CD14-positive monocyte (primary cell): ENCODE measurements around the gene TMIGD1. TPM values are rescaled to one million over a fixed set of nuclear protein-coding genes. Genes with fewer than 3 reads are reported as not detected.

Source experiments
- DNase-seq, 3 donors: peaks; one replicate each; pipeline ENCODE4 v3.0.0-alpha.2; 2011 to 2022
- H2AFZ ChIP-seq: 2 replicates; pipeline ENCODE4 v1.6.0; 2012; ENCODE audit warnings: mild to moderate bottlenecking, low read depth, low read length, inconsistent platforms; ENCODE audit not compliant: insufficient read depth, poor library complexity, severe bottlenecking
- H3K27ac ChIP-seq, 2 donors: 1 replicate in 1 of 2; 2 replicates in 1 of 2; pipeline ENCODE4 v1.5.1; 2012 to 2013; ENCODE audit warnings: low read length in 2 of 2, control low read depth in 1 of 2, inconsistent platforms in 1 of 2, low read depth in 1 of 2, mild to moderate bottlenecking in 1 of 2
- H3K27me3 ChIP-seq, 2 donors: one replicate each; pipeline versions ENCODE4 v1.6.0 to v1.6.1; 2011 to 2013; ENCODE audit warnings: low read length in 2 of 2; ENCODE audit not compliant: control insufficient read depth in 2 of 2, insufficient read depth in 2 of 2
- H3K36me3 ChIP-seq, 2 donors: replicated peaks in 1 of 2; 1 replicate in 1 of 2; 2 replicates in 1 of 2; pipeline versions ENCODE4 v1.5.1 to v1.6.1; 2012 to 2013; ENCODE audit warnings: low read length in 2 of 2, control low read depth in 1 of 2, inconsistent platforms in 1 of 2, mild to moderate bottlenecking in 1 of 2; ENCODE audit not compliant: insufficient read depth in 2 of 2, control insufficient read depth in 1 of 2
- H3K4me1 ChIP-seq, 2 donors: 1 replicate in 1 of 2; 2 replicates in 1 of 2; pipeline versions ENCODE4 v1.5.1 to v1.6.1; 2012 to 2013; ENCODE audit warnings: low read length in 2 of 2, control low read depth in 1 of 2, inconsistent platforms in 1 of 2, mild to moderate bottlenecking in 1 of 2, moderate library complexity in 1 of 2; ENCODE audit not compliant: insufficient read depth in 2 of 2, control insufficient read depth in 1 of 2
- H3K4me2 ChIP-seq: replicated peaks from 2 replicates; pipeline ENCODE3; 2012; ENCODE audit warnings: low read length, moderate library complexity, mild to moderate bottlenecking; ENCODE audit not compliant: poor library complexity, severe bottlenecking; ENCODE audit errors: extremely low read depth
- H3K4me3 ChIP-seq, 3 experiments: fragments of 200-600 bp in 1 of 3; sonication (generic) in 1 of 3; replicated peaks in 1 of 3; 1 replicate in 2 of 3; 2 replicates in 1 of 3; pipeline ENCODE4 v1.5.1; 2011 to 2013; ENCODE audit warnings: low read length in 3 of 3, mild to moderate bottlenecking in 3 of 3, control low read depth in 2 of 3, low read depth in 2 of 3, inconsistent platforms in 1 of 3, moderate library complexity in 1 of 3
- H3K79me2 ChIP-seq: 2 replicates; pipeline ENCODE4 v1.6.0; 2012; ENCODE audit warnings: mild to moderate bottlenecking, control low read depth, inconsistent platforms, low read length, moderate library complexity; ENCODE audit not compliant: insufficient read depth
- H3K9ac ChIP-seq: 2 replicates; pipeline ENCODE4 v1.6.0; 2017; ENCODE audit warnings: low read length, mild to moderate bottlenecking; ENCODE audit not compliant: insufficient read depth, poor library complexity, severe bottlenecking
- H3K9me3 ChIP-seq, 2 donors: replicated peaks in 1 of 2; 1 replicate in 1 of 2; 2 replicates in 1 of 2; pipeline versions ENCODE4 v1.5.1 to v1.6.1; 2012 to 2013; ENCODE audit warnings: low read length in 2 of 2, control low read depth in 1 of 2; ENCODE audit not compliant: control insufficient read depth in 1 of 2, insufficient read depth in 1 of 2
- H4K20me1 ChIP-seq: 2 replicates; pipeline ENCODE4 v1.6.0; 2012; ENCODE audit warnings: mild to moderate bottlenecking, low read length, control low read depth, moderate library complexity; ENCODE audit not compliant: insufficient read depth
- H3K27ac Mint-ChIP-seq, 7 donors: one replicate each; pipeline ENCODE4 v1.8.0; 2020; ENCODE audit warnings: mild to moderate bottlenecking in 7 of 7, mixed read lengths in 7 of 7, moderate library complexity in 6 of 7, inconsistent platforms in 2 of 7
- H3K27me3 Mint-ChIP-seq, 3 donors: one replicate each; pipeline ENCODE4 v1.8.0; 2021 to 2022; ENCODE audit warnings: low read depth in 3 of 3, mild to moderate bottlenecking in 3 of 3, mixed read lengths in 3 of 3, moderate library complexity in 3 of 3, inconsistent platforms in 1 of 3
- H3K36me3 Mint-ChIP-seq, 2 donors: one replicate each; pipeline ENCODE4 v1.8.0; 2020; ENCODE audit warnings: mixed read lengths in 2 of 2, inconsistent platforms in 1 of 2, mild to moderate bottlenecking in 1 of 2
- H3K4me1 Mint-ChIP-seq: one replicate; pipeline ENCODE4 v1.8.0; 2020; ENCODE audit warnings: mild to moderate bottlenecking, mixed read lengths
- H3K4me3 Mint-ChIP-seq, 2 donors: one replicate each; pipeline ENCODE4 v1.8.0; 2020; ENCODE audit warnings: mild to moderate bottlenecking in 2 of 2, mixed read lengths in 2 of 2, moderate library complexity in 1 of 2
- H3K9me3 Mint-ChIP-seq, 7 donors: one replicate each; pipeline ENCODE4 v1.8.0; 2020 to 2022; ENCODE audit warnings: mixed read lengths in 7 of 7, mild to moderate bottlenecking in 6 of 7, moderate library complexity in 6 of 7, inconsistent platforms in 2 of 7
- CTCF ChIP-seq: fragments of 200-600 bp; IDR thresholded peaks from one replicate; pipeline ENCODE4 v1.8.0; 2022; ENCODE audit warnings: antibody characterized with exemption, mild to moderate bottlenecking
- WGBS: methylation state at CpG from one replicate; pipeline ENCODE4 v1.1.5; 2013; ENCODE audit warnings: missing lambda C conversion rate; ENCODE audit not compliant: insufficient coverage; 5-methylcytosine and 5-hydroxymethylcytosine counted together
- intact Hi-C, 2 donors: fragments of 100-400 bp; cut with micrococcal nuclease; formaldehyde crosslinking; loops; one replicate each; pipeline versions ENCODE4 v1.15.0 to v1.15.1; 2023
- polyA plus RNA-seq, 3 donors: library from polyadenylated mRNA; depleted of rRNA in 1 of 3; unstranded in 2 of 3; stranded (reverse) in 1 of 3; fragments of 300-500 nt in 2 of 3; fragments of >200 nt in 1 of 3; fragmentation: Illumina TruSeq in 2 of 3; gene quantifications; 1 replicate in 2 of 3; 2 replicates in 1 of 3; pipeline ENCODE4 v1.2.3, GENCODE V29; 2012 to 2021

Gene TMIGD1
- polyA plus RNA-seq, 3 donors, result not detected

DNA sequence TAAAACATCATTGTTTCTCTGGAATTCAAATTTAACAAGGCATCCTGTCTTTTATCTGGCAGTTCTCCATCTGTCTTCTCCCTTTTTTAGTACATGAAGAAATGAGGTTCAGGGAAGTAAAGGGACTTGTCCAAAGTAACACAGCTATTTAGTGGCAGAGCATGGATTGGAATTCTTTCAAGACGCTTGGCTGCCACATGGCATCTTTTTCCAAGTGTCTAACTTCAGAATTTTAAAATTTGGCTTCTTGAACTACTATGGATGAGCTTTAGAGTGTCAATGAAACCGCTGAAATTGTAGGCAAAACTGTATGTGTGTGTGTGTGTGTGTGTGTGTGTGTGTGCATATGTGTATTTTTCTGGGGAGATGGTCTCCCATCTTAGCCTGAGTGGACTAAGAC, 5.2 kb upstream of the TMIGD1 start:
- WGBS, result 100% methylated on average over 1 of the region's 2 CpGs

GRCh38 chr17:30337393-30337999, 3.6 kb upstream of the TMIGD1 start:
- peak overlapping the region; percentile 42 for H2AFZ ChIP-seq
- no peak for TF ChIP-seq CTCF
- H3K4me3 ChIP-seq, result no peak overlapping the region
- peaks cover 2 to 14% (median 7%) of the 10 kb centered on the region in 7 donors for H3K9me3 Mint-ChIP-seq
- no peak overlapping the region for H3K4me2 ChIP-seq
- peaks cover 39% of the 10 kb centered on the region for H3K4me1 Mint-ChIP-seq
- H3K27me3 ChIP-seq, result no peaks in the 10 kb centered on the region
- intact Hi-C loops, result loop anchor here (5.0 to 10.0 kb wide), 3 partner anchors 40 to 213 kb away; partner anchors contain the start of genes BLMH (in 1 of the 2) and CPD (in 1 of the 2)
- H3K36me3 ChIP-seq, result no peaks in the 10 kb centered on the region
- peaks cover 1 to 3% (median 2%) of the 10 kb centered on the region in 3 donors for H3K27me3 Mint-ChIP-seq
- H3K27ac Mint-ChIP-seq, result peak overlapping the region; percentile 27 to 90 (median 68)
- peaks cover 0 to 4% of the 10 kb centered on the region in 2 donors for H3K9me3 ChIP-seq
- peaks cover 18 to 33% of the 10 kb centered on the region in 2 donors for H3K4me1 ChIP-seq
- H3K36me3 Mint-ChIP-seq, result no peaks in the 10 kb centered on the region
- peak overlapping the region; percentile 53 to 54 for H3K27ac ChIP-seq
- H3K9ac ChIP-seq, result no peak overlapping the region
- peak in 1 of 3 donors; percentile 30 for DNase-seq
- H4K20me1 ChIP-seq, result no peaks in the 10 kb centered on the region
- WGBS, result 100% methylated on average over 1 of the region's 1 CpG
- no peaks in the 10 kb centered on the region for H3K79me2 ChIP-seq
- no peak overlapping the region for H3K4me3 Mint-ChIP-seq

More for the DNA sequence above, 5.2 kb upstream of the TMIGD1 start:
- no peaks in the 10 kb centered on the region for H3K27me3 ChIP-seq
- H3K9ac ChIP-seq, result no peak overlapping the region
- H3K4me1 ChIP-seq, result peaks cover 23 to 39% of the 10 kb centered on the region in 2 donors
- no peaks in the 10 kb centered on the region for H3K36me3 Mint-ChIP-seq
- H3K36me3 ChIP-seq, result no peaks in the 10 kb centered on the region
- intact Hi-C loops, result loop anchor here (5.0 to 10.0 kb wide), 3 partner anchors 38 to 214 kb away; partner anchors contain the start of genes BLMH (in 1 of the 2) and CPD (in 1 of the 2)
- H3K4me2 ChIP-seq, result no peak overlapping the region
- H2AFZ ChIP-seq, result no peak overlapping the region
- no peak for DNase-seq
- H3K27ac Mint-ChIP-seq, result peak overlapping the region in 5 of 7 donors; percentile 41 to 89 (median 80)
- H3K4me3 ChIP-seq, result no peak overlapping the region
- no peak for TF ChIP-seq CTCF
- H3K4me1 Mint-ChIP-seq, result peaks cover 45% of the 10 kb centered on the region
- peak overlapping the region in 1 of 2 donors; percentile 53 for H3K27ac ChIP-seq
- peaks cover 0 to 4% of the 10 kb centered on the region in 2 donors for H3K9me3 ChIP-seq
- H4K20me1 ChIP-seq, result no peaks in the 10 kb centered on the region
- H3K27me3 Mint-ChIP-seq, result peaks cover 0 to 3% (median 1%) of the 10 kb centered on the region in 3 donors
- H3K79me2 ChIP-seq, result no peaks in the 10 kb centered on the region
- H3K4me3 Mint-ChIP-seq, result no peak overlapping the region
- peaks cover 2 to 14% (median 7%) of the 10 kb centered on the region in 7 donors for H3K9me3 Mint-ChIP-seq
